IMR-90 (cell line): Measurements from ENCODE around the gene ALG8. TPM values are rescaled to one million over a fixed set of nuclear protein-coding genes. Genes with fewer than 3 reads are reported as not detected.

Experiments
- ATAC-seq: fragments of 200-7000 bp; cut with Tn5 transposase; 2 replicates; pipeline ENCODE4 v1.9.1; 2020; ENCODE audit warnings: low read depth, mild to moderate bottlenecking, moderate library complexity
- BruUV-seq: library from RNA; stranded (reverse); fragments of 400-500 nt; replicated peaks from 2 replicates; lab custom pipeline; 2021; lab: Mats Ljungman, UMichigan
- CTCF ChIA-PET: fragments of 300-600 bp; formaldehyde crosslinking; extraction: SDS; loops from one replicate; lab custom pipeline; 2021; ENCODE audit warnings: antibody characterized with exemption; lab: Yijun Ruan, JAX
- POLR2A ChIA-PET: fragments of 300-600 bp; sonication (Branson Sonifier 250); formaldehyde crosslinking; loops from one replicate; lab custom pipeline; 2022; ENCODE audit warnings: antibody characterized with exemption; ENCODE audit not compliant: unreplicated experiment; lab: Charles Lee
- DNase-seq: peaks from one replicate; pipeline ENCODE4 v3.0.0; 2013
- H2AFZ ChIP-seq: replicated peaks from 2 replicates; pipeline ENCODE3; 2013; ENCODE audit warnings: low read length, mild to moderate bottlenecking; ENCODE audit not compliant: poor library complexity
- H2AK5ac ChIP-seq: 2 replicates; pipeline ENCODE4 v1.6.1; 2013; ENCODE audit warnings: low read depth, low read length, inconsistent platforms
- H2AK9ac ChIP-seq: replicated peaks from 2 replicates; pipeline ENCODE3; 2013; ENCODE audit warnings: mild to moderate bottlenecking, low read depth, low read length, moderate library complexity; ENCODE audit not compliant: poor library complexity
- H2BK120ac ChIP-seq: 2 replicates; pipeline ENCODE4 v1.6.1; 2013; ENCODE audit warnings: low read depth, low read length, inconsistent platforms
- H2BK15ac ChIP-seq: 3 replicates; pipeline ENCODE4 v1.6.1; 2013; ENCODE audit warnings: low read depth, low read length, inconsistent platforms
- H2BK20ac ChIP-seq: 2 replicates; pipeline ENCODE4 v1.6.1; 2013; ENCODE audit warnings: low read depth, mild to moderate bottlenecking, inconsistent platforms, low read length, moderate library complexity
- H2BK5ac ChIP-seq: 2 replicates; pipeline ENCODE4 v1.6.1; 2013; ENCODE audit warnings: mild to moderate bottlenecking, low read depth, low read length, inconsistent platforms; ENCODE audit not compliant: poor library complexity, severe bottlenecking
- H3K14ac ChIP-seq: replicated peaks from 2 replicates; pipeline ENCODE4 v1.6.1; 2013; ENCODE audit warnings: low read depth, low read length, inconsistent platforms
- H3K18ac ChIP-seq: 2 replicates; pipeline ENCODE4 v1.6.1; 2013; ENCODE audit warnings: low read depth, low read length, control low read depth
- H3K23ac ChIP-seq: 2 replicates; pipeline ENCODE4 v1.6.1; 2013; ENCODE audit warnings: low read depth, low read length, inconsistent platforms
- H3K27ac ChIP-seq: 2 replicates; pipeline ENCODE4 v1.5.1; 2013; ENCODE audit warnings: mild to moderate bottlenecking, control low read depth, low read length; ENCODE audit not compliant: insufficient read depth
- H3K27me3 ChIP-seq: 2 replicates; pipeline ENCODE4 v1.6.1; 2013; ENCODE audit warnings: low read length; ENCODE audit not compliant: control insufficient read depth, insufficient read depth
- H3K36me3 ChIP-seq: 2 replicates; pipeline ENCODE4 v1.6.1; 2013; ENCODE audit warnings: low read length, mixed read lengths; ENCODE audit not compliant: control insufficient read depth, insufficient read depth
- H3K4ac ChIP-seq: 2 replicates; pipeline ENCODE4 v1.6.1; 2013; ENCODE audit warnings: low read depth, low read length, inconsistent platforms
- H3K4me1 ChIP-seq: 2 replicates; pipeline ENCODE4 v1.6.1; 2013; ENCODE audit warnings: low read length, mixed read lengths; ENCODE audit not compliant: control insufficient read depth, insufficient read depth
- H3K4me2 ChIP-seq: 2 replicates; pipeline ENCODE4 v1.6.1; 2013; ENCODE audit warnings: low read depth, mild to moderate bottlenecking, control low read depth, low read length, moderate library complexity
- H3K4me3 ChIP-seq: 2 replicates; pipeline ENCODE4 v1.5.1; 2013; ENCODE audit warnings: low read depth, mild to moderate bottlenecking, control low read depth, low read length, moderate library complexity; ENCODE audit not compliant: insufficient read depth
- H3K56ac ChIP-seq: 2 replicates; pipeline ENCODE4 v1.6.1; 2013; ENCODE audit warnings: low read length, inconsistent platforms; ENCODE audit not compliant: insufficient read depth; ENCODE audit errors: extremely low read depth
- H3K79me1 ChIP-seq, 2 experiments: 2 replicates each; pipeline ENCODE4 v1.6.1; 2013; ENCODE audit warnings: low read length in 2 of 2, inconsistent platforms in 1 of 2, low read depth in 1 of 2
- H3K9ac ChIP-seq: 2 replicates; pipeline ENCODE4 v1.6.1; 2013; ENCODE audit warnings: low read depth, low read length, control low read depth
- H3K9me1 ChIP-seq: 2 replicates; pipeline ENCODE4 v1.6.1; 2013; ENCODE audit warnings: low read length, inconsistent platforms; ENCODE audit not compliant: insufficient read depth
- H3K9me3 ChIP-seq: 2 replicates; pipeline ENCODE4 v1.6.1; 2013; ENCODE audit warnings: low read length; ENCODE audit not compliant: control insufficient read depth, insufficient read depth
- H4K20me1 ChIP-seq: 2 replicates; pipeline ENCODE4 v1.6.1; 2013; ENCODE audit warnings: low read length, inconsistent platforms; ENCODE audit not compliant: insufficient read depth
- H4K5ac ChIP-seq: 2 replicates; pipeline ENCODE4 v1.6.1; 2013; ENCODE audit warnings: mild to moderate bottlenecking, low read depth, low read length, control low read depth
- H4K8ac ChIP-seq, 2 experiments: 2 replicates each; pipeline ENCODE4 v1.6.1; 2013; ENCODE audit warnings: low read depth in 2 of 2, low read length in 2 of 2, control low read depth in 1 of 2, inconsistent platforms in 1 of 2
- H4K91ac ChIP-seq: 2 replicates; pipeline ENCODE4 v1.6.1; 2013; ENCODE audit warnings: low read depth, low read length, inconsistent platforms; ENCODE audit not compliant: insufficient read depth
- MXI1 ChIP-seq: IDR thresholded peaks from 2 replicates; pipeline ENCODE4 v1.6.1; 2012; ENCODE audit warnings: low read depth, mild to moderate bottlenecking, low read length, moderate library complexity, borderline replicate concordance
- WGBS, 2 experiments: methylation state at CpG; one replicate each; pipeline versions ENCODE4 v1.1.5 to v1.1.7; 2013; ENCODE audit warnings: missing lambda C conversion rate in 2 of 2; ENCODE audit not compliant: insufficient read length in 1 of 2; ENCODE audit errors: extremely low coverage in 2 of 2; 5-methylcytosine and 5-hydroxymethylcytosine counted together
- dilution Hi-C: fragments of 300-500 bp; cut with HindIII; formaldehyde crosslinking; loops from one replicate; pipeline ENCODE4 v1.14.3; 2018; ENCODE audit warnings: low sequenced_read_pairs; ENCODE audit not compliant: unreplicated experiment
- in situ Hi-C: fragments of 300-500 bp; cut with MboI; formaldehyde crosslinking; loops from 3 replicates; pipeline ENCODE4 v1.14.3; 2019; ENCODE audit warnings: low sequenced_read_pairs, inconsistent platforms, mixed read lengths
- intact Hi-C: fragments of 100-400 bp; cut with micrococcal nuclease; formaldehyde crosslinking; loops from 2 replicates; pipeline ENCODE4 v1.10.0; 2022
- polyA plus RNA-seq, 3 experiments: library from polyadenylated mRNA; depleted of rRNA; stranded (reverse); fragments of >200 nt; gene quantifications; 2 replicates each; pipeline ENCODE4 v1.2.3, GENCODE V29; 2012; ENCODE audit warnings: low replicate concordance in 1 of 3
- total RNA-seq: library from RNA; depleted of rRNA; stranded (reverse); fragments of >200 nt; gene quantifications from 2 replicates; pipeline ENCODE4 v1.2.3, GENCODE V29; 2012

ALG8 gene
- total and polyA plus RNA-seq, 2 of the 4 experiments (the other 2 are of a cell fraction), result 27.8 to 31.8 TPM

- BruUV-seq, result no TSS peak
- Histone ChIP-seq H3K27me3 (no peaks in the 10 kb centered on the region), H3K4ac (no peak overlapping the region), H3K4me1 (no peaks in the 10 kb centered on the region; the same call in 1 of the 2 replicates), H3K9ac (no peak overlapping the region), H2AK9ac (no peak overlapping the region), H4K91ac (no peak overlapping the region), H3K27ac (no peak overlapping the region), H4K20me1 (peaks cover 7% of the 10 kb centered on the region), H3K4me2 (no peak overlapping the region), H3K36me3 (peaks cover 18% of the 10 kb centered on the region), H3K23ac (no peak overlapping the region), H2BK5ac (no peak overlapping the region), H2BK120ac (no peak overlapping the region), H2BK20ac (no peak overlapping the region), H3K79me1 (peaks cover 18 to 42% of the 10 kb centered on the region in 2 experiments), H4K5ac (no peak overlapping the region), H3K9me3 (no peaks in the 10 kb centered on the region), H3K56ac (no peak overlapping the region), H3K9me1 (peaks cover 7% of the 10 kb centered on the region), H3K14ac (no peak overlapping the region), H2AK5ac (no peak overlapping the region), H2BK15ac (no peak overlapping the region), H3K18ac (no peak overlapping the region), H3K4me3 (no peak overlapping the region), H4K8ac (no peak overlapping the region), H2AFZ (no peak overlapping the region)
- intact Hi-C loops (no loop called here), in situ Hi-C loops (no loop called here), dilution Hi-C loops (no loop called here)
- DNase-seq (no peak), ATAC-seq (no peak)
- CTCF ChIA-PET, result interaction anchor here (0.9 kb wide), 1 partner anchor 20 kb away, joined by 3 read pairs; no protein-coding TSS in a partner anchor
- WGBS, 2 experiments, result no CpG with 5 or more reads among the region's 2 CpGs
- no peak for TF ChIP-seq MXI1
- POLR2A ChIA-PET, result interaction anchor here (0.6 to 0.7 kb wide), 3 partner anchors 13 to 438 kb away, joined by 4 to 7 read pairs (median 4); no protein-coding TSS in a partner anchor
Measured at GRCh38 chr11:78066471-78066870, 73.0 kb downstream of the ALG8 start.
